AG20443 (cell line): Measurements from ENCODE around the gene SEPHS1.
"Not testable (repeated sequence)": the region's sequence is repeated elsewhere in the genome, so short reads cannot be mapped to it uniquely, and the experiment has no call there.

Source experiments
- DNase-seq: peaks from one replicate; pipeline ENCODE4 v3.0.0; 2012; ENCODE audit warnings: low spot score, mixed read lengths

SEPHS1 gene

GRCh38 chr10:13348216-13349017, at the start of gene SEPHS1:
Gene SEPHS1 (minus strand): TSS chr10:13348293. CDS start chr10:13344950, 3,343 bp downstream.
- peak; percentile 84 for DNase-seq

- DNase-seq, result no peak
Measured at GRCh38 chr10:13397052-13397451, 49.0 kb upstream of the SEPHS1 start.

- no peak for DNase-seq
Measured at GRCh38 chr10:13396369-13396768, 48.3 kb upstream of the SEPHS1 start.

- DNase-seq, result no peak
Measured at GRCh38 chr10:13395540-13395939, 47.4 kb upstream of the SEPHS1 start.

GRCh38 chr10:13393640-13394039, 45.5 kb upstream of the SEPHS1 start:
- no peak for DNase-seq

GRCh38 chr10:13392701-13393100, 44.6 kb upstream of the SEPHS1 start:
- no peak for DNase-seq

GRCh38 chr10:13390604-13391522, 42.8 kb upstream of the SEPHS1 start:
- no peak for DNase-seq

GRCh38 chr10:13388478-13389230, 40.6 kb upstream of the SEPHS1 start:
- no peak for DNase-seq

- no peak for DNase-seq
Measured at GRCh38 chr10:13386021-13386420, 37.9 kb upstream of the SEPHS1 start.

GRCh38 chr10:13383399-13383761, 35.3 kb upstream of the SEPHS1 start:
- no peak for DNase-seq

- DNase-seq, result no peak
Measured at GRCh38 chr10:13382703-13383398, 34.8 kb upstream of the SEPHS1 start.

GRCh38 chr10:13379061-13379460, 31.0 kb upstream of the SEPHS1 start:
- not testable (repeated sequence) for DNase-seq

- no peak for DNase-seq
Measured at GRCh38 chr10:13376746-13377145, 28.7 kb upstream of the SEPHS1 start.

- no peak for DNase-seq
Measured at GRCh38 chr10:13376297-13376696, 28.2 kb upstream of the SEPHS1 start.

- DNase-seq, result no peak
Measured at GRCh38 chr10:13375791-13376190, 27.7 kb upstream of the SEPHS1 start.

- no peak for DNase-seq
Measured at GRCh38 chr10:13373644-13374043, 25.6 kb upstream of the SEPHS1 start.

GRCh38 chr10:13372524-13372923, 24.4 kb upstream of the SEPHS1 start:
- DNase-seq, result no peak

GRCh38 chr10:13371897-13372470, 23.9 kb upstream of the SEPHS1 start:
- DNase-seq, result peak; percentile 94

- no peak for DNase-seq
Measured at GRCh38 chr10:13366891-13367290, 18.8 kb upstream of the SEPHS1 start.

GRCh38 chr10:13365831-13366230, 17.7 kb upstream of the SEPHS1 start:
- DNase-seq, result no peak

- no peak for DNase-seq
Measured at GRCh38 chr10:13365243-13365642, 17.1 kb upstream of the SEPHS1 start.
